ENCODE measurements around the gene CNTN2. TPM values are rescaled to one million over a fixed set of nuclear protein-coding genes. Genes with fewer than 3 reads are reported as not detected.

Gene CNTN2
- total and polyA plus RNA-seq, 11 donors: 0.04 to 2.4 (median 0.19) TPM; not detected in 3

- H3K27ac ChIP-seq: no peak overlapping the region
- intact Hi-C loops (cut with DNase I): loop anchor here in 1 of 10 donors (5.0 kb wide), 1 partner anchor 65 kb away; no protein-coding TSS in a partner anchor
- H3K4me3 ChIP-seq: no peak overlapping the region
- H3K4me1 ChIP-seq: peaks cover 0 to 8% (median 0%) of the 10 kb centered on the region in 12 donors
- H3K27me3 ChIP-seq: peaks cover 0 to 21% (median 0%) of the 10 kb centered on the region in 9 donors
- TF ChIP-seq CTCF (IDR thresholded peaks at IDR 0.05) (no peak), POLR2A (IDR thresholded peaks at IDR 0.05) (no peak)
- ATAC-seq (no peak), DNase-seq (peak in 1 of 5 donors; percentile 15)
- H3K36me3 ChIP-seq: no peaks in the 10 kb centered on the region
- H3K9me3 ChIP-seq: no peaks in the 10 kb centered on the region
- 92 to 97% (median 95%) methylated on average over 6 of the region's 6 CpGs for WGBS, 4 donors
Observed at GRCh38 chr1:205056956-205057568, 14.1 kb downstream of the CNTN2 start.

GRCh38 chr1:205057808-205058575 is 15.0 kb downstream of the CNTN2 start:
- no peaks in the 10 kb centered on the region for H3K9me3 ChIP-seq
- peaks cover 0 to 8% (median 0%) of the 10 kb centered on the region in 12 donors for H3K4me1 ChIP-seq
- TF ChIP-seq CTCF (IDR thresholded peaks at IDR 0.05) (no peak), POLR2A (IDR thresholded peaks at IDR 0.05) (no peak)
- H3K27me3 ChIP-seq: peaks cover 0 to 13% (median 0%) of the 10 kb centered on the region in 9 donors
- intact Hi-C loops (cut with DNase I): loop anchor here in 1 of 10 donors (5.0 kb wide), 1 partner anchor 66 kb away; no protein-coding TSS in a partner anchor
- no peak overlapping the region for H3K27ac ChIP-seq
- DNase-seq: peak in 1 of 5 donors; percentile 22
- 89 to 92% (median 90%) methylated on average over 6 to 19 of the region's 19 CpGs for WGBS, 4 donors
- no peak overlapping the region for H3K4me3 ChIP-seq
- ATAC-seq: no peak
- H3K36me3 ChIP-seq: no peaks in the 10 kb centered on the region

- Histone ChIP-seq H3K36me3 (no peaks in the 10 kb centered on the region), H3K27me3 (peaks cover 0 to 5% (median 0%) of the 10 kb centered on the region in 9 donors), H3K4me3 (no peak overlapping the region), H3K9me3 (no peaks in the 10 kb centered on the region), H3K27ac (no peak overlapping the region), H3K4me1 (peaks cover 0 to 8% (median 0%) of the 10 kb centered on the region in 12 donors)
- DNase-seq (peak in 1 of 5 donors; percentile 45), ATAC-seq (no peak)
- 94 to 96% (median 96%) methylated on average over 12 of the region's 12 CpGs for WGBS, 4 donors
- no peak for TF ChIP-seq POLR2A (IDR thresholded peaks at IDR 0.05)
- intact Hi-C loops (cut with DNase I): loop anchor here in 1 of 10 donors (5.0 kb wide), 1 partner anchor 67 kb away; no protein-coding TSS in a partner anchor
Observed at GRCh38 chr1:205058853-205059252, 15.8 kb downstream of the CNTN2 start.

- no peaks in the 10 kb centered on the region for H3K36me3 ChIP-seq
- no peaks in the 10 kb centered on the region for H3K27me3 ChIP-seq
- DNase-seq (peak in 1 of 5 donors; percentile 21), ATAC-seq (no peak)
- TF ChIP-seq CTCF (IDR thresholded peaks at IDR 0.05): no peak
- no peak for TF ChIP-seq POLR2A (IDR thresholded peaks at IDR 0.05)
- H3K9me3 ChIP-seq: no peaks in the 10 kb centered on the region
- intact Hi-C loops (cut with DNase I): loop anchor here in 8 of 10 donors (2.0 to 10.0 kb wide), 6 partner anchors 67 to 255 kb away; no protein-coding TSS in a partner anchor
- H3K4me3 ChIP-seq: no peak overlapping the region
- peaks cover 0 to 8% (median 0%) of the 10 kb centered on the region in 12 donors for H3K4me1 ChIP-seq
- H3K27ac ChIP-seq: no peak overlapping the region
- 90 to 94% (median 93%) methylated on average over 5 to 6 of the region's 6 CpGs for WGBS, 4 donors
Observed at GRCh38 chr1:205059660-205060059, 16.6 kb downstream of the CNTN2 start.
